IMR-90 (cell line): Measurements from ENCODE around the gene LHFPL3. TPM values are rescaled to one million over a fixed set of nuclear protein-coding genes. Genes with fewer than 3 reads are reported as not detected.

Experiments used
- ATAC-seq: fragments of 200-7000 bp; cut with Tn5 transposase; 2 replicates; pipeline ENCODE4 v1.9.1; 2020; ENCODE audit warnings: low read depth, mild to moderate bottlenecking, moderate library complexity
- BruUV-seq: library from RNA; stranded (reverse); fragments of 400-500 nt; replicated peaks from 2 replicates; lab custom pipeline; 2021; lab: Mats Ljungman, UMichigan
- CTCF ChIA-PET: fragments of 300-600 bp; formaldehyde crosslinking; extraction: SDS; loops from one replicate; lab custom pipeline; 2021; ENCODE audit warnings: antibody characterized with exemption; lab: Yijun Ruan, JAX
- POLR2A ChIA-PET: fragments of 300-600 bp; sonication (Branson Sonifier 250); formaldehyde crosslinking; loops from one replicate; lab custom pipeline; 2022; ENCODE audit warnings: antibody characterized with exemption; ENCODE audit not compliant: unreplicated experiment; lab: Charles Lee
- DNase-seq: peaks from one replicate; pipeline ENCODE4 v3.0.0; 2013
- H2AFZ ChIP-seq: replicated peaks from 2 replicates; pipeline ENCODE3; 2013; ENCODE audit warnings: low read length, mild to moderate bottlenecking; ENCODE audit not compliant: poor library complexity
- H2AK5ac ChIP-seq: 2 replicates; pipeline ENCODE4 v1.6.1; 2013; ENCODE audit warnings: low read depth, low read length, inconsistent platforms
- H2AK9ac ChIP-seq: replicated peaks from 2 replicates; pipeline ENCODE3; 2013; ENCODE audit warnings: mild to moderate bottlenecking, low read depth, low read length, moderate library complexity; ENCODE audit not compliant: poor library complexity
- H2BK120ac ChIP-seq: 2 replicates; pipeline ENCODE4 v1.6.1; 2013; ENCODE audit warnings: low read depth, low read length, inconsistent platforms
- H2BK15ac ChIP-seq: 3 replicates; pipeline ENCODE4 v1.6.1; 2013; ENCODE audit warnings: low read depth, low read length, inconsistent platforms
- H2BK20ac ChIP-seq: 2 replicates; pipeline ENCODE4 v1.6.1; 2013; ENCODE audit warnings: low read depth, mild to moderate bottlenecking, inconsistent platforms, low read length, moderate library complexity
- H2BK5ac ChIP-seq: 2 replicates; pipeline ENCODE4 v1.6.1; 2013; ENCODE audit warnings: mild to moderate bottlenecking, low read depth, low read length, inconsistent platforms; ENCODE audit not compliant: poor library complexity, severe bottlenecking
- H3K14ac ChIP-seq: replicated peaks from 2 replicates; pipeline ENCODE4 v1.6.1; 2013; ENCODE audit warnings: low read depth, low read length, inconsistent platforms
- H3K18ac ChIP-seq: 2 replicates; pipeline ENCODE4 v1.6.1; 2013; ENCODE audit warnings: low read depth, low read length, control low read depth
- H3K23ac ChIP-seq: 2 replicates; pipeline ENCODE4 v1.6.1; 2013; ENCODE audit warnings: low read depth, low read length, inconsistent platforms
- H3K27ac ChIP-seq: 2 replicates; pipeline ENCODE4 v1.5.1; 2013; ENCODE audit warnings: mild to moderate bottlenecking, control low read depth, low read length; ENCODE audit not compliant: insufficient read depth
- H3K27me3 ChIP-seq: 2 replicates; pipeline ENCODE4 v1.6.1; 2013; ENCODE audit warnings: low read length; ENCODE audit not compliant: control insufficient read depth, insufficient read depth
- H3K36me3 ChIP-seq: 2 replicates; pipeline ENCODE4 v1.6.1; 2013; ENCODE audit warnings: low read length, mixed read lengths; ENCODE audit not compliant: control insufficient read depth, insufficient read depth
- H3K4ac ChIP-seq: 2 replicates; pipeline ENCODE4 v1.6.1; 2013; ENCODE audit warnings: low read depth, low read length, inconsistent platforms
- H3K4me1 ChIP-seq: 2 replicates; pipeline ENCODE4 v1.6.1; 2013; ENCODE audit warnings: low read length, mixed read lengths; ENCODE audit not compliant: control insufficient read depth, insufficient read depth
- H3K4me2 ChIP-seq: 2 replicates; pipeline ENCODE4 v1.6.1; 2013; ENCODE audit warnings: low read depth, mild to moderate bottlenecking, control low read depth, low read length, moderate library complexity
- H3K4me3 ChIP-seq: 2 replicates; pipeline ENCODE4 v1.5.1; 2013; ENCODE audit warnings: low read depth, mild to moderate bottlenecking, control low read depth, low read length, moderate library complexity; ENCODE audit not compliant: insufficient read depth
- H3K56ac ChIP-seq: 2 replicates; pipeline ENCODE4 v1.6.1; 2013; ENCODE audit warnings: low read length, inconsistent platforms; ENCODE audit not compliant: insufficient read depth; ENCODE audit errors: extremely low read depth
- H3K79me1 ChIP-seq, 2 experiments: 2 replicates each; pipeline ENCODE4 v1.6.1; 2013; ENCODE audit warnings: low read length in 2 of 2, inconsistent platforms in 1 of 2, low read depth in 1 of 2
- H3K9ac ChIP-seq: 2 replicates; pipeline ENCODE4 v1.6.1; 2013; ENCODE audit warnings: low read depth, low read length, control low read depth
- H3K9me1 ChIP-seq: 2 replicates; pipeline ENCODE4 v1.6.1; 2013; ENCODE audit warnings: low read length, inconsistent platforms; ENCODE audit not compliant: insufficient read depth
- H3K9me3 ChIP-seq: 2 replicates; pipeline ENCODE4 v1.6.1; 2013; ENCODE audit warnings: low read length; ENCODE audit not compliant: control insufficient read depth, insufficient read depth
- H4K20me1 ChIP-seq: 2 replicates; pipeline ENCODE4 v1.6.1; 2013; ENCODE audit warnings: low read length, inconsistent platforms; ENCODE audit not compliant: insufficient read depth
- H4K5ac ChIP-seq: 2 replicates; pipeline ENCODE4 v1.6.1; 2013; ENCODE audit warnings: mild to moderate bottlenecking, low read depth, low read length, control low read depth
- H4K8ac ChIP-seq, 2 experiments: 2 replicates each; pipeline ENCODE4 v1.6.1; 2013; ENCODE audit warnings: low read depth in 2 of 2, low read length in 2 of 2, control low read depth in 1 of 2, inconsistent platforms in 1 of 2
- H4K91ac ChIP-seq: 2 replicates; pipeline ENCODE4 v1.6.1; 2013; ENCODE audit warnings: low read depth, low read length, inconsistent platforms; ENCODE audit not compliant: insufficient read depth
- CEBPB ChIP-seq: IDR thresholded peaks from 2 replicates; pipeline ENCODE4 v1.6.1; 2012; ENCODE audit warnings: low read depth, low read length, improper control_type of control experiment
- CHD1 ChIP-seq: IDR thresholded peaks from 2 replicates; pipeline ENCODE4 v1.6.1; 2012; ENCODE audit warnings: low read depth, low read length, improper control_type of control experiment
- MAFK ChIP-seq: IDR thresholded peaks from 2 replicates; pipeline ENCODE4 v1.6.1; 2012; ENCODE audit warnings: low read depth, low read length, improper control_type of control experiment
- MAZ ChIP-seq: IDR thresholded peaks from 2 replicates; pipeline ENCODE4 v1.6.1; 2012; ENCODE audit warnings: low read depth, mild to moderate bottlenecking, low read length, improper control_type of control experiment, moderate library complexity, borderline replicate concordance
- MXI1 ChIP-seq: IDR thresholded peaks from 2 replicates; pipeline ENCODE4 v1.6.1; 2012; ENCODE audit warnings: low read depth, mild to moderate bottlenecking, low read length, moderate library complexity, borderline replicate concordance
- NFE2L2 ChIP-seq: fragments of 150-350 bp; IDR thresholded peaks from 2 replicates; pipeline ENCODE4 v1.6.1; 2016; ENCODE audit warnings: low read depth, mild to moderate bottlenecking, low read length
- USF2 ChIP-seq: fragments of 150-350 bp; IDR thresholded peaks from 2 replicates; pipeline ENCODE4 v1.6.1; 2017; ENCODE audit warnings: mild to moderate bottlenecking, antibody characterized with exemption, low read length, low read depth
- WGBS, 2 experiments: methylation state at CpG; one replicate each; pipeline versions ENCODE4 v1.1.5 to v1.1.7; 2013; ENCODE audit warnings: missing lambda C conversion rate in 2 of 2; ENCODE audit not compliant: insufficient read length in 1 of 2; ENCODE audit errors: extremely low coverage in 2 of 2; 5-methylcytosine and 5-hydroxymethylcytosine counted together
- dilution Hi-C: fragments of 300-500 bp; cut with HindIII; formaldehyde crosslinking; loops from one replicate; pipeline ENCODE4 v1.14.3; 2018; ENCODE audit warnings: low sequenced_read_pairs; ENCODE audit not compliant: unreplicated experiment
- in situ Hi-C: fragments of 300-500 bp; cut with MboI; formaldehyde crosslinking; loops from 3 replicates; pipeline ENCODE4 v1.14.3; 2019; ENCODE audit warnings: low sequenced_read_pairs, inconsistent platforms, mixed read lengths
- intact Hi-C: fragments of 100-400 bp; cut with micrococcal nuclease; formaldehyde crosslinking; loops from 2 replicates; pipeline ENCODE4 v1.10.0; 2022
- polyA plus RNA-seq, 3 experiments: library from polyadenylated mRNA; depleted of rRNA; stranded (reverse); fragments of >200 nt; gene quantifications; 2 replicates each; pipeline ENCODE4 v1.2.3, GENCODE V29; 2012; ENCODE audit warnings: low replicate concordance in 1 of 3
- total RNA-seq: library from RNA; depleted of rRNA; stranded (reverse); fragments of >200 nt; gene quantifications from 2 replicates; pipeline ENCODE4 v1.2.3, GENCODE V29; 2012

Gene LHFPL3
- total and polyA plus RNA-seq, 2 of the 4 experiments (the other 2 are of a cell fraction): not detected

DNA sequence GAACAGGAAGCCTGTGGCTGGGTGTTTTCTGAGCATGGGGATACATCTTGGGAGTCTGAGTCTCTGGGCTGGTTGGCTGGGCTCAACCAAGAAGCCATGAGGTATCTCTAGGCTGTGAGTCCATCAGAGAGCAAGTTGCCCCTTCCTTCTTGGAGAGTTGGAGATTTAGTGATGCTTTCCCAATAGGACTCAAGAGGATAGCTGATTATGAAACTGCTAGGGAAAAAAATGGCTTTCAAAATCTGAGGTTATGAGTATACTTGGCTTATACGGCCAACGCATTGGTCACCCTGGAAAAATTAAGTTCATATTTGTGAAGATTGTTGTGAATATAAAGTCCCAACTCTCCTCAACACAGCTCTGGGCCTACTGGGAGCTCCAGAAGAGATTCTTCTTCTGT, 522.9 kb downstream of the LHFPL3 start:
- H3K23ac ChIP-seq: no peak overlapping the region
- H3K56ac ChIP-seq: no peak overlapping the region
- H3K4me1 ChIP-seq: no peaks in the 10 kb centered on the region
- no peak overlapping the region for H2BK120ac ChIP-seq
- H4K8ac ChIP-seq: no peak overlapping the region
- H4K5ac ChIP-seq: no peak overlapping the region
- no peak overlapping the region for H2BK15ac ChIP-seq
- no peak overlapping the region for H2BK5ac ChIP-seq
- no peak overlapping the region for H3K4ac ChIP-seq
- no peak overlapping the region for H3K27ac ChIP-seq
- H3K36me3 ChIP-seq: no peaks in the 10 kb centered on the region
- H3K9ac ChIP-seq: no peak overlapping the region
- H3K4me2 ChIP-seq: no peak overlapping the region
- CTCF ChIA-PET: no interaction called here
- H2AK5ac ChIP-seq: no peak overlapping the region
- no peaks in the 10 kb centered on the region for H4K20me1 ChIP-seq
- H3K27me3 ChIP-seq: peaks cover 18% of the 10 kb centered on the region
- H3K18ac ChIP-seq: no peak overlapping the region
- no CpG with 5 or more reads among the region's 2 CpGs for WGBS, 2 experiments
- H2BK20ac ChIP-seq: no peak overlapping the region
- dilution Hi-C loops (no loop called here), in situ Hi-C loops (no loop called here), intact Hi-C loops (no loop called here)
- H3K14ac ChIP-seq: no peak overlapping the region
- no peaks in the 10 kb centered on the region for H3K79me1 ChIP-seq
- H2AFZ ChIP-seq: no peak overlapping the region
- H3K9me1 ChIP-seq: no peaks in the 10 kb centered on the region
- no peak overlapping the region for H4K91ac ChIP-seq
- no TSS peak for BruUV-seq
- ATAC-seq (no peak), DNase-seq (no peak)
- TF ChIP-seq MAZ (no peak), MXI1 (no peak), CHD1 (no peak), USF2 (no peak), MAFK (no peak), NFE2L2 (no peak), CEBPB (no peak)
- H3K4me3 ChIP-seq: no peak overlapping the region
- no peak overlapping the region for H2AK9ac ChIP-seq
- no peaks in the 10 kb centered on the region for H3K9me3 ChIP-seq
- POLR2A ChIA-PET: no interaction called here
